Measurements from ENCODE around the gene CUL7. TPM values are rescaled to one million over a fixed set of nuclear protein-coding genes. Genes with fewer than 3 reads are reported as not detected.

Gene CUL7
- total and polyA plus RNA-seq, 2 experiments from 2014 or later = 21.8 to 54.1 TPM

DNA sequence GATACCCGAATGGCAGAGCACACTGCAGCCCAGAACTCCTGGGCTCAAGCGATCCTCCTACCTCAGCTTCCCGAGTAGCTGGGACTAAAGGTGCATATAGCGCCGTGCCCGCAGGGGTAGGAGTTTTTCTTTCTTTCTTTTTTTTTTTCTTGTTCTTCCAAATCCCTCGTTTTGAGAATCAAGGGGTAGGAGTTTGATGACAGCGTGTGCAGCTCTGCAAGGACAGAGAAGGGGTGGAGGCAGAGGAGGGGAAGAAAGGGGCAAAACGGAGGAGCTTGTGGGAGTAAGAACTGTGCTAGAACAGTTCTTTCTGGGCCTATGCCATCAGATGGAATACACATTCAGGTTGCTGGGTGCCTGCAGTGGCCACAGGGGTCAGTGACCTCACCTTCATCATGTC is 16.9 kb downstream of the CUL7 start:
- Histone ChIP-seq H3K9me2 (ENCODE audit: insufficient read depth) (no peaks in the 10 kb centered on the region), H3K4me2 (ENCODE audit: unreplicated experiment) (no peak overlapping the region), H3K4me1 (ENCODE audit: insufficient read depth) (no peaks in the 10 kb centered on the region), H3K4me3 (no peak overlapping the region), H3K79me2 (ENCODE audit: insufficient read depth) (no peaks in the 10 kb centered on the region), H3K27ac (no peak overlapping the region), H2AFZ (no peak overlapping the region), H3K9ac (no peak overlapping the region), H3F3A (ENCODE audit: insufficient read depth) (peaks cover 26% of the 10 kb centered on the region; the same call in 1 of the 2 replicates), H3K27me3 (replicated peaks; ENCODE audit: insufficient read depth) (no peaks in the 10 kb centered on the region), H3K9me3 (ENCODE audit: low read depth) (no peaks in the 10 kb centered on the region), H4K20me1 (ENCODE audit: insufficient read depth) (no peaks in the 10 kb centered on the region), H3K36me3 (ENCODE audit: low read depth) (no peaks in the 10 kb centered on the region; the same call in 1 of the 2 replicates)
- in situ Hi-C loops (cut with MboI) = no loop called here
- TF ChIP-seq EZH2 (IDR thresholded peaks at IDR 0.05; ENCODE audit: insufficient read depth, poor library complexity, severe bottlenecking) (no peak), EZH2phosphoT487 (IDR thresholded peaks at IDR 0.05; ENCODE audit: insufficient read depth, low read depth) (no peak)
- no peak for DNase-seq
- 92 to 93% methylated on average over 9 of the region's 9 CpGs for WGBS, 2 experiments (ENCODE audit: low coverage in 1 of 2, low lambda C conversion rate in 2 of 2, missing lambda C conversion rate in 2 of 2)

DNA sequence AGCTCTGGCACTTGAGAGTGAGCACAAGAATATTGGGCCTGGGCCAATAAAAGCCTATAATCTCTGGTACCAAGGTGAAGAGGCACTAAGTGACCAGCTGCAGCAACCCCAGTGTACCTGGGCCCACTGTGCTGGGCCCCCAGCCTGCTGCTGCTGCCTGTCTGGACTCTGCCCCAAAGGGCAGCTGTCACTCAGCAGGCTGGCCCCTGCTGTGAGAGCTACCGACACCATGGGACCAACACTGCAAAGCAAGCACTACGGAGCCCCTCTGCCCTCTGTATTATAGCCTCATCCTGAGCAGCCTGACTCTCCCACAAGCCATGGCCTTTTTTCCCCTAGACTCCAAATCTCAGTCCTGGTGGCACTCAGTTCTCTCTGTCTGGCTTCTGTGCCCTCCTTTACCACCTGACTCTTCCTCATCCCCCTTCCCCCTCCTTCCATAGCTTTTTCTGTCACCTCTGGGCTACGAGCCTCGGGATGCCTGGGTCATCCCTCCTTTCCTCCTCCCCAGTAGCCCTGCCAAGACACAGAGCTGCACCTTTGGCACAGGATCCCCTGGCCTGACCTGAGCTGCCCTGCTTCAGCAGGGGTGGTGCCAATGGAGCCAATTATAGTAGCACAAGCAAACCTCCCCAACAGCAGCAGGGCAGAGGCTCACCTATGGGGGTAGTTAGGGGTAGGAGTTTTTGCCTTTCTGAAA is 18.0 kb downstream of the CUL7 start:
- H3K9ac ChIP-seq = no peak overlapping the region
- no peaks in the 10 kb centered on the region for H3K9me2 ChIP-seq (ENCODE audit: insufficient read depth)
- WGBS, 2 experiments (ENCODE audit: low coverage in 1 of 2, low lambda C conversion rate in 2 of 2, missing lambda C conversion rate in 2 of 2) = 66 to 74% methylated on average over 4 of the region's 4 CpGs
- no peaks in the 10 kb centered on the region for H3K4me1 ChIP-seq (ENCODE audit: insufficient read depth)
- H3K9me3 ChIP-seq (ENCODE audit: low read depth) = no peaks in the 10 kb centered on the region
- H3K4me2 ChIP-seq (ENCODE audit: unreplicated experiment) = no peak overlapping the region
- no peak for DNase-seq
- H3K79me2 ChIP-seq (ENCODE audit: insufficient read depth) = no peaks in the 10 kb centered on the region
- peaks cover 29% of the 10 kb centered on the region; the same call in 1 of the 2 replicates for H3F3A ChIP-seq (ENCODE audit: insufficient read depth)
- H3K27me3 ChIP-seq (replicated peaks; ENCODE audit: insufficient read depth) = no peaks in the 10 kb centered on the region
- peaks cover 6% of the 10 kb centered on the region; the same call in 1 of the 2 replicates for H3K36me3 ChIP-seq (ENCODE audit: low read depth)
- in situ Hi-C loops (cut with MboI) = no loop called here
- no peak overlapping the region for H3K4me3 ChIP-seq
- no peak for TF ChIP-seq EZH2phosphoT487 (IDR thresholded peaks at IDR 0.05; ENCODE audit: insufficient read depth, low read depth)
- TF ChIP-seq EZH2 (IDR thresholded peaks at IDR 0.05; ENCODE audit: insufficient read depth, poor library complexity, severe bottlenecking) = no peak
- no peak overlapping the region for H3K27ac ChIP-seq
- H4K20me1 ChIP-seq (ENCODE audit: insufficient read depth) = no peaks in the 10 kb centered on the region
- H2AFZ ChIP-seq = no peak overlapping the region

GRCh38 chr6:43034190-43034525 is 19.5 kb downstream of the CUL7 start:
- WGBS, 2 experiments (ENCODE audit: low coverage in 1 of 2, low lambda C conversion rate in 2 of 2, missing lambda C conversion rate in 2 of 2) = 75 to 78% methylated on average over 2 of the region's 2 CpGs
- TF ChIP-seq EZH2phosphoT487 (IDR thresholded peaks at IDR 0.05; ENCODE audit: insufficient read depth, low read depth) = no peak
- TF ChIP-seq EZH2 (IDR thresholded peaks at IDR 0.05; ENCODE audit: insufficient read depth, poor library complexity, severe bottlenecking) = no peak

DNA sequence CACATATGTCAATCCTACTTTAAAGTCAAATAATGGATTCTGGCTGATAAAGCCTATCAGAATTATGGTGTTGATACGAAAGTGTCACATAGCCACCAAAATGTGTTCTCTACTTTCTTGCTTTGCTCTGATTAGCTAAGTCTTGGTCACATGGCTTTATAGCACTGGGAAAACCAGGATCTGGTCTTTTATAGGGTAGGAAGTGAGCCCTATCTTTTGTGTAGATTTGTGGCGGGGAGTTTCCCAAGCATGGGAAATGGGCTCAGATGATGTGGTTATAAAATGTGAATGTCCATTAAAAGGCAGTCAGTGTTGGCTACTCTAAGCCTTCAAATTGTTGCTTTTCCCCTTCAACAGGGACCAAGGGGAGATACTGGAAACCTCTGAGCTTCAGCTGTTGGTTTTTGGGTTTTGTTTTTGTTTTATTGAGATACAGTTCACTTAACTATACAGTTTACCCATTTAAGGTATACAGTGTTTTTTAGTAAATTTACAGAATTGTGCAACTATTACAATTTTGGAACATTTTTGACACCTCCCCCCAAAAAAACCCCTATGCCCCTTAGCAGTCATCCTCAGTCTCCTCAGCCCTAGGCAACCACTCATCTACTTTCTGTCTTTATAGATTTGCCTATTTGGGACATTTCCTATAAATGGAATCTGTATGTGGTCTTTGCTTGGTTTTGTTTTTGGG is 20.0 kb downstream of the CUL7 start:
- H4K20me1 ChIP-seq (ENCODE audit: insufficient read depth) = no peaks in the 10 kb centered on the region
- H3K27me3 ChIP-seq (replicated peaks; ENCODE audit: insufficient read depth) = no peaks in the 10 kb centered on the region
- H3K36me3 ChIP-seq (ENCODE audit: low read depth) = peaks cover 19% of the 10 kb centered on the region; the same call in 1 of the 2 replicates
- no peak for TF ChIP-seq EZH2 (IDR thresholded peaks at IDR 0.05; ENCODE audit: insufficient read depth, poor library complexity, severe bottlenecking)
- no peak for TF ChIP-seq EZH2phosphoT487 (IDR thresholded peaks at IDR 0.05; ENCODE audit: insufficient read depth, low read depth)
- H3F3A ChIP-seq (ENCODE audit: insufficient read depth) = peaks cover 40% of the 10 kb centered on the region; the same call in 1 of the 2 replicates
- no peaks in the 10 kb centered on the region for H3K4me1 ChIP-seq (ENCODE audit: insufficient read depth)
- no peak overlapping the region for H3K9ac ChIP-seq
- H3K4me3 ChIP-seq = no peak overlapping the region
- no peaks in the 10 kb centered on the region for H3K9me3 ChIP-seq (ENCODE audit: low read depth)
- no peaks in the 10 kb centered on the region for H3K9me2 ChIP-seq (ENCODE audit: insufficient read depth)
- H3K79me2 ChIP-seq (ENCODE audit: insufficient read depth) = no peaks in the 10 kb centered on the region
- WGBS, 2 experiments (ENCODE audit: low coverage in 1 of 2, low lambda C conversion rate in 2 of 2, missing lambda C conversion rate in 2 of 2) = 93% methylated on average over 2 of the region's 2 CpGs
- DNase-seq = no peak
- in situ Hi-C loops (cut with MboI) = no loop called here
- no peak overlapping the region for H3K27ac ChIP-seq
- no peak overlapping the region for H2AFZ ChIP-seq
- H3K4me2 ChIP-seq (ENCODE audit: unreplicated experiment) = no peak overlapping the region

More at GRCh38 chr6:43034190-43034525, 19.5 kb downstream of the CUL7 start:
- in situ Hi-C loops (cut with MboI) = no loop called here
- H3F3A ChIP-seq (ENCODE audit: insufficient read depth) = peaks cover 40% of the 10 kb centered on the region; the same call in 1 of the 2 replicates
- DNase-seq = no peak
- no peak overlapping the region for H3K9ac ChIP-seq
- no peak overlapping the region for H3K27ac ChIP-seq
- no peaks in the 10 kb centered on the region for H3K9me3 ChIP-seq (ENCODE audit: low read depth)
- H4K20me1 ChIP-seq (ENCODE audit: insufficient read depth) = no peaks in the 10 kb centered on the region
- H3K4me2 ChIP-seq (ENCODE audit: unreplicated experiment) = no peak overlapping the region
- H3K36me3 ChIP-seq (ENCODE audit: low read depth) = peaks cover 15% of the 10 kb centered on the region; the same call in 1 of the 2 replicates
- no peak overlapping the region for H2AFZ ChIP-seq
- H3K9me2 ChIP-seq (ENCODE audit: insufficient read depth) = no peaks in the 10 kb centered on the region
- no peaks in the 10 kb centered on the region for H3K4me1 ChIP-seq (ENCODE audit: insufficient read depth)
- H3K4me3 ChIP-seq = no peak overlapping the region
- H3K79me2 ChIP-seq (ENCODE audit: insufficient read depth) = no peaks in the 10 kb centered on the region
- H3K27me3 ChIP-seq (replicated peaks; ENCODE audit: insufficient read depth) = no peaks in the 10 kb centered on the region
